ENCODE results near the gene PHLPP1.

DNA sequence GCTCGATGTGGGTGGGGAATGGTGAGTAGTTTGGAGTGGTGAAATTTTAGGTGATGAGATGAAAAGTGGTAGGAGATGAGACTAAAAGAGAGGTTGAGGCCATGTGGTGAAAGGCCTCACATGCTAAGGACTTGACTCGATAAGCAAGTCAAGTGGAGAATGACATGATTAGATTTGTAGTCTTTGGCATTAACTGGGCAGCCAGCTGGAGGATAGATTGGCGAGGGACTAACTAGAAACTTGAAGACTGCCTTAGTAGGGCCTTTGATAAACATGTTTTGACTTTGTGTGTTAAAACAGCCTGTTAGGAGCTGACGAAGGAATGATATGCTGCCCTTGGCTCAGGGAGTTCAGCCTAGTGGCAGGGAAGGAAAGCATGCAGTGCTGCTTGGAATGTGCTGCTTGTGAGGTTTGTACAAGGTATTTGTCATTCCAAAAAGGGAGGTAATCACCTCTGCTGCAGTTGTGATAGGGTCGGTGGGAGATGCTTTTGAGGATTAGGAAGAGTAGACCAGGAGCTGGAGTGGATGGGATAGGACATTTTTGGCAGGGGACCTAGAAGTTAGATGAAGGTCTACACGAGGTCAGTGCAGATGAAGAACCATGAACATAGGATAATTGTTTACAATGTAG, 22.0 kb downstream of the PHLPP1 start:
- TF ChIP-seq EZH2 (IDR thresholded peaks at IDR 0.05; ENCODE audit: low read depth, unreplicated experiment), result no peak
- TF ChIP-seq, protein P1, sequence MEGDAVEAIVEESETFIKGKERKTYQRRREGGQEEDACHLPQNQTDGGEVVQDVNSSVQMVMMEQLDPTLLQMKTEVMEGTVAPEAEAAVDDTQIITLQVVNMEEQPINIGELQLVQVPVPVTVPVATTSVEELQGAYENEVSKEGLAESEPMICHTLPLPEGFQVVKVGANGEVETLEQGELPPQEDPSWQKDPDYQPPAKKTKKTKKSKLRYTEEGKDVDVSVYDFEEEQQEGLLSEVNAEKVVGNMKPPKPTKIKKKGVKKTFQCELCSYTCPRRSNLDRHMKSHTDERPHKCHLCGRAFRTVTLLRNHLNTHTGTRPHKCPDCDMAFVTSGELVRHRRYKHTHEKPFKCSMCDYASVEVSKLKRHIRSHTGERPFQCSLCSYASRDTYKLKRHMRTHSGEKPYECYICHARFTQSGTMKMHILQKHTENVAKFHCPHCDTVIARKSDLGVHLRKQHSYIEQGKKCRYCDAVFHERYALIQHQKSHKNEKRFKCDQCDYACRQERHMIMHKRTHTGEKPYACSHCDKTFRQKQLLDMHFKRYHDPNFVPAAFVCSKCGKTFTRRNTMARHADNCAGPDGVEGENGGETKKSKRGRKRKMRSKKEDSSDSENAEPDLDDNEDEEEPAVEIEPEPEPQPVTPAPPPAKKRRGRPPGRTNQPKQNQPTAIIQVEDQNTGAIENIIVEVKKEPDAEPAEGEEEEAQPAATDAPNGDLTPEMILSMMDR (conservative IDR thresholded peaks at IDR 0.05; ENCODE audit: low read depth in 2 of 2), result no peak
- TF ChIP-seq, protein P2, sequence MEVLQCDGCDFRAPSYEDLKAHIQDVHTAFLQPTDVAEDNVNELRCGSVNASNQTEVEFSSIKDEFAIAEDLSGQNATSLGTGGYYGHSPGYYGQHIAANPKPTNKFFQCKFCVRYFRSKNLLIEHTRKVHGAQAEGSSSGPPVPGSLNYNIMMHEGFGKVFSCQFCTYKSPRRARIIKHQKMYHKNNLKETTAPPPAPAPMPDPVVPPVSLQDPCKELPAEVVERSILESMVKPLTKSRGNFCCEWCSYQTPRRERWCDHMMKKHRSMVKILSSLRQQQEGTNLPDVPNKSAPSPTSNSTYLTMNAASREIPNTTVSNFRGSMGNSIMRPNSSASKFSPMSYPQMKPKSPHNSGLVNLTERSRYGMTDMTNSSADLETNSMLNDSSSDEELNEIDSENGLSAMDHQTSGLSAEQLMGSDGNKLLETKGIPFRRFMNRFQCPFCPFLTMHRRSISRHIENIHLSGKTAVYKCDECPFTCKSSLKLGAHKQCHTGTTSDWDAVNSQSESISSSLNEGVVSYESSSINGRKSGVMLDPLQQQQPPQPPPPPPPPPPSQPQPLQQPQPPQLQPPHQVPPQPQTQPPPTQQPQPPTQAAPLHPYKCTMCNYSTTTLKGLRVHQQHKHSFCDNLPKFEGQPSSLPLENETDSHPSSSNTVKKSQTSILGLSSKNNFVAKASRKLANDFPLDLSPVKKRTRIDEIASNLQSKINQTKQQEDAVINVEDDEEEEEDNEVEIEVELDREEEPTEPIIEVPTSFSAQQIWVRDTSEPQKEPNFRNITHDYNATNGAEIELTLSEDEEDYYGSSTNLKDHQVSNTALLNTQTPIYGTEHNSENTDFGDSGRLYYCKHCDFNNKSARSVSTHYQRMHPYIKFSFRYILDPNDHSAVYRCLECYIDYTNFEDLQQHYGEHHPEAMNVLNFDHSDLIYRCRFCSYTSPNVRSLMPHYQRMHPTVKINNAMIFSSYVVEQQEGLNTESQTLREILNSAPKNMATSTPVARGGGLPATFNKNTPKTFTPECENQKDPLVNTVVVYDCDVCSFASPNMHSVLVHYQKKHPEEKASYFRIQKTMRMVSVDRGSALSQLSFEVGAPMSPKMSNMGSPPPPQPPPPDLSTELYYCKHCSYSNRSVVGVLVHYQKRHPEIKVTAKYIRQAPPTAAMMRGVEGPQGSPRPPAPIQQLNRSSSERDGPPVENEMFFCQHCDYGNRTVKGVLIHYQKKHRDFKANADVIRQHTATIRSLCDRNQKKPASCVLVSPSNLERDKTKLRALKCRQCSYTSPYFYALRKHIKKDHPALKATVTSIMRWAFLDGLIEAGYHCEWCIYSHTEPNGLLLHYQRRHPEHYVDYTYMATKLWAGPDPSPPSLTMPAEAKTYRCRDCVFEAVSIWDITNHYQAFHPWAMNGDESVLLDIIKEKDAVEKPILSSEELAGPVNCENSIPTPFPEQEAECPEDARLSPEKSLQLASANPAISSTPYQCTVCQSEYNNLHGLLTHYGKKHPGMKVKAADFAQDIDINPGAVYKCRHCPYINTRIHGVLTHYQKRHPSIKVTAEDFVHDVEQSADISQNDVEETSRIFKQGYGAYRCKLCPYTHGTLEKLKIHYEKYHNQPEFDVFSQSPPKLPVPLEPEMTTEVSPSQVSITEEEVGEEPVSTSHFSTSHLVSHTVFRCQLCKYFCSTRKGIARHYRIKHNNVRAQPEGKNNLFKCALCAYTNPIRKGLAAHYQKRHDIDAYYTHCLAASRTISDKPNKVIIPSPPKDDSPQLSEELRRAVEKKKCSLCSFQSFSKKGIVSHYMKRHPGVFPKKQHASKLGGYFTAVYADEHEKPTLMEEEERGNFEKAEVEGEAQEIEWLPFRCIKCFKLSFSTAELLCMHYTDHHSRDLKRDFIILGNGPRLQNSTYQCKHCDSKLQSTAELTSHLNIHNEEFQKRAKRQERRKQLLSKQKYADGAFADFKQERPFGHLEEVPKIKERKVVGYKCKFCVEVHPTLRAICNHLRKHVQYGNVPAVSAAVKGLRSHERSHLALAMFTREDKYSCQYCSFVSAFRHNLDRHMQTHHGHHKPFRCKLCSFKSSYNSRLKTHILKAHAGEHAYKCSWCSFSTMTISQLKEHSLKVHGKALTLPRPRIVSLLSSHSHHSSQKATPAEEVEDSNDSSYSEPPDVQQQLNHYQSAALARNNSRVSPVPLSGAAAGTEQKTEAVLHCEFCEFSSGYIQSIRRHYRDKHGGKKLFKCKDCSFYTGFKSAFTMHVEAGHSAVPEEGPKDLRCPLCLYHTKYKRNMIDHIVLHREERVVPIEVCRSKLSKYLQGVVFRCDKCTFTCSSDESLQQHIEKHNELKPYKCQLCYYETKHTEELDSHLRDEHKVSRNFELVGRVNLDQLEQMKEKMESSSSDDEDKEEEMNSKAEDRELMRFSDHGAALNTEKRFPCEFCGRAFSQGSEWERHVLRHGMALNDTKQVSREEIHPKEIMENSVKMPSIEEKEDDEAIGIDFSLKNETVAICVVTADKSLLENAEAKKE (CRISPR knock-in tag; IDR thresholded peaks at IDR 0.05), result peak; percentile 80
- TF ChIP-seq POLR2AphosphoS5 (IDR thresholded peaks at IDR 0.05; ENCODE audit: low read depth), result no peak
- no peak for TF ChIP-seq CREB1 (CRISPR knock-in tag; IDR thresholded peaks at IDR 0.05; ENCODE audit: low read depth)
- TF ChIP-seq, protein P3, sequence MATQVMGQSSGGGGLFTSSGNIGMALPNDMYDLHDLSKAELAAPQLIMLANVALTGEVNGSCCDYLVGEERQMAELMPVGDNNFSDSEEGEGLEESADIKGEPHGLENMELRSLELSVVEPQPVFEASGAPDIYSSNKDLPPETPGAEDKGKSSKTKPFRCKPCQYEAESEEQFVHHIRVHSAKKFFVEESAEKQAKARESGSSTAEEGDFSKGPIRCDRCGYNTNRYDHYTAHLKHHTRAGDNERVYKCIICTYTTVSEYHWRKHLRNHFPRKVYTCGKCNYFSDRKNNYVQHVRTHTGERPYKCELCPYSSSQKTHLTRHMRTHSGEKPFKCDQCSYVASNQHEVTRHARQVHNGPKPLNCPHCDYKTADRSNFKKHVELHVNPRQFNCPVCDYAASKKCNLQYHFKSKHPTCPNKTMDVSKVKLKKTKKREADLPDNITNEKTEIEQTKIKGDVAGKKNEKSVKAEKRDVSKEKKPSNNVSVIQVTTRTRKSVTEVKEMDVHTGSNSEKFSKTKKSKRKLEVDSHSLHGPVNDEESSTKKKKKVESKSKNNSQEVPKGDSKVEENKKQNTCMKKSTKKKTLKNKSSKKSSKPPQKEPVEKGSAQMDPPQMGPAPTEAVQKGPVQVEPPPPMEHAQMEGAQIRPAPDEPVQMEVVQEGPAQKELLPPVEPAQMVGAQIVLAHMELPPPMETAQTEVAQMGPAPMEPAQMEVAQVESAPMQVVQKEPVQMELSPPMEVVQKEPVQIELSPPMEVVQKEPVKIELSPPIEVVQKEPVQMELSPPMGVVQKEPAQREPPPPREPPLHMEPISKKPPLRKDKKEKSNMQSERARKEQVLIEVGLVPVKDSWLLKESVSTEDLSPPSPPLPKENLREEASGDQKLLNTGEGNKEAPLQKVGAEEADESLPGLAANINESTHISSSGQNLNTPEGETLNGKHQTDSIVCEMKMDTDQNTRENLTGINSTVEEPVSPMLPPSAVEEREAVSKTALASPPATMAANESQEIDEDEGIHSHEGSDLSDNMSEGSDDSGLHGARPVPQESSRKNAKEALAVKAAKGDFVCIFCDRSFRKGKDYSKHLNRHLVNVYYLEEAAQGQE (IDR thresholded peaks at IDR 0.05; ENCODE audit: unreplicated experiment), result no peak
- TF ChIP-seq JUNB (IDR thresholded peaks at IDR 0.05; ENCODE audit: unreplicated experiment), result no peak
- no peak for TF ChIP-seq EZH2phosphoT487 (IDR thresholded peaks at IDR 0.05; ENCODE audit: unreplicated experiment)
